ENCODE results near the gene TBX3. TPM values are rescaled to one million over a fixed set of nuclear protein-coding genes. Genes with fewer than 3 reads are reported as not detected.

The TBX3 gene
- total RNA-seq, 1 donor from 2014 or later = 427 TPM

DNA sequence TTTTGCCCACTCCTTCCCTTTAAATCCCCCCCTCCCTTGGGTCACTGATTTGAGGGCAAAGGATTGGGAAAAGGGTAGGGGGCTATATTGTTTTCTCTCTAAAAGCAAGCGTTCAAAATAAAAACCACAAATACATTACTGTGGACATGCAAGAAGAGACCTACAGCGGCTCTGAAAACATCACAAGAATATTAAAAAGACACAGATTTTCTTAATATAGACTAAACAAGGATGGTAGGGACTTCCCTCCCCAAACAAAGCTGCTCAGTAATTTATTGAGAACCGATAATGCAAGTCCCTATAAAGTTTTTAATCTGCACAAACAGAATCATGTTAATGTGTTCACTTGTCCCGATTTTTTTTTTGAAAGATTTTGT lies 12.9 kb downstream of the TBX3 start:
- H3K27ac Mint-ChIP-seq = peak overlapping the region; percentile 100
- no peak for DNase-seq (ENCODE audit: low spot score in 2 of 2, unreplicated experiment in 2 of 2)
- H3K9me3 Mint-ChIP-seq = no peaks in the 10 kb centered on the region
- no peaks in the 10 kb centered on the region for H3K27me3 Mint-ChIP-seq (ENCODE audit: low read depth)
- H3K4me1 Mint-ChIP-seq = peaks cover 78% of the 10 kb centered on the region
- H3K36me3 Mint-ChIP-seq = peaks cover 45% of the 10 kb centered on the region
- H3K4me3 Mint-ChIP-seq = peak overlapping the region; percentile 80
- TF ChIP-seq, protein P1, sequence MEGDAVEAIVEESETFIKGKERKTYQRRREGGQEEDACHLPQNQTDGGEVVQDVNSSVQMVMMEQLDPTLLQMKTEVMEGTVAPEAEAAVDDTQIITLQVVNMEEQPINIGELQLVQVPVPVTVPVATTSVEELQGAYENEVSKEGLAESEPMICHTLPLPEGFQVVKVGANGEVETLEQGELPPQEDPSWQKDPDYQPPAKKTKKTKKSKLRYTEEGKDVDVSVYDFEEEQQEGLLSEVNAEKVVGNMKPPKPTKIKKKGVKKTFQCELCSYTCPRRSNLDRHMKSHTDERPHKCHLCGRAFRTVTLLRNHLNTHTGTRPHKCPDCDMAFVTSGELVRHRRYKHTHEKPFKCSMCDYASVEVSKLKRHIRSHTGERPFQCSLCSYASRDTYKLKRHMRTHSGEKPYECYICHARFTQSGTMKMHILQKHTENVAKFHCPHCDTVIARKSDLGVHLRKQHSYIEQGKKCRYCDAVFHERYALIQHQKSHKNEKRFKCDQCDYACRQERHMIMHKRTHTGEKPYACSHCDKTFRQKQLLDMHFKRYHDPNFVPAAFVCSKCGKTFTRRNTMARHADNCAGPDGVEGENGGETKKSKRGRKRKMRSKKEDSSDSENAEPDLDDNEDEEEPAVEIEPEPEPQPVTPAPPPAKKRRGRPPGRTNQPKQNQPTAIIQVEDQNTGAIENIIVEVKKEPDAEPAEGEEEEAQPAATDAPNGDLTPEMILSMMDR (IDR thresholded peaks at IDR 0.05; ENCODE audit: unreplicated experiment) = no peak

DNA sequence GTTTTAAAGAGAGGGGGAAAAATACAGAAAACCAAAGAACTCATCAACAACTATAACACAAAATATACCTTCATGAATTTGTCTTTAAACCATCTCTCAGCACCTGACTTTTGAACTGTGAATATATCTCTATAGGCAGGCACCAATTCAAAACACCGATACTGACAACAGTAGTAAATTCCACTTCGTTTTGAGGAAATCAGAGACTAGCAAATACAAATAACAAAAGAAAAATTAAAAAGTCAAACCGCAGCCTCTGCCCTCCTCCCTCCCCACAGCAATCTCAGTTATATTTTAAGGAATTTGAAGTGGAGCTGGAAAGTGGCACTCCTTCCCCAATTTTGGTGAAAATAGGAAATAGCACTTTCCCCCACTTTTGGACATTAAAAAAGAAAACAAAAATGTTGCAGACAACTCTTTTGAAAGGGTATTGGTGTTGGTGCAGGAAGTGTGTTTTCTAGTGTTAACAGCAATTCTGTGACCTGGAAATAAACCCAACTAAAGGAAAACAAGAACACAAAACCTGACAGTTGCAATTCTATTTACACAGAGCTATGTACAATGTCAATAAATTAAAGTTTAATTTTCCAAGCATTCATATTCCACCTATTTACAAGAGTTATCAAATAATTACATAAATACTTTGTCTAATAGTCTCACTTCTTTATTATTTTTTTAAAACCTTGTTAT lies 13.5 kb downstream of the TBX3 start:
- H3K4me3 Mint-ChIP-seq = peak overlapping the region; percentile 80
- peak overlapping the region; percentile 100 for H3K27ac Mint-ChIP-seq
- H3K9me3 Mint-ChIP-seq = no peaks in the 10 kb centered on the region
- no peaks in the 10 kb centered on the region for H3K27me3 Mint-ChIP-seq (ENCODE audit: low read depth)
- DNase-seq (ENCODE audit: low spot score in 2 of 2, unreplicated experiment in 2 of 2) = no peak
- H3K36me3 Mint-ChIP-seq = peaks cover 41% of the 10 kb centered on the region
- TF ChIP-seq, protein P1 (IDR thresholded peaks at IDR 0.05; ENCODE audit: unreplicated experiment) = no peak
- peaks cover 79% of the 10 kb centered on the region for H3K4me1 Mint-ChIP-seq

DNA sequence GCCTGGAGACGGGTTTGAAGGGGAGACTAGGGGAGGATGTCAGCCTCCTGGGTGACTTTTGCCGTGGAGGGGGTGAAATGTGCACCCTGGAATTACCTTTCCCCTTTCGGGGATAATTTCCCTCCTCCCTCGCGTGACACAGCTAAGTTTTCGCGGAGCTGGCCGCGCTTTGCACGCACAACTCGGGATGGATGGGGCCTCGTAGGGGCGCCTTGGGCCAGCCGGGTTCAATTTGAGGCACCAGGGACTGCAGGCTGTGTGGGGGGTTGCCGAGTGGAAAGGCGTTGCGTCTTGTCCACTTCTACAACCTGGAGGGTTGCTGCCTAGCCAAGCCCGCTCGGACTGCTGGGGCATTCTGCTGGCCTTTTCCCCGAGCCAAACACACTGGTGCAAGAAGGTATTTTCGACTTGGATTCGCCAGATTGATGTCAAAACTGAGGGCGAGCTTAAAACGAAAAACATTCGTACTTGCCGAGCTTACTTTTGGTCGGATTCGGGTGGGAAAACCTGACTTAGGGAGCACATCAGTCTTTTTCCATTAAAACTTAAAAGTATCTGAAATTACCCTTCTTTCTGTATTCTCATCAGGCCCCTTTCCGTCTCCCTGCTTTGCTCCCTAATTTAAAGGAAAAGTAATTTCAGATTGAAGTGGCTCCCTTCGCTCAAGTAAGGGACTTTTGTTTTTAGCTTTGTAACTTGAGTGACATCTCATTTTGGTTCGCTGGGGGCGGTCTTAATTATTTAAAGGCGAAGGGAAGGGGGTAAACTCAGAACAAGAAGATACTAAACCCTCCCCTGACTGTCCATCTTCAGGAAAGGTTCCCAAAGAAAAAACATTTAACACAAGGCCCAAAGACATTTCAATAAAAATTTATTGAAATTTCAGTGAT lies 14.3 kb downstream of the TBX3 start:
- TF ChIP-seq, protein P1 (IDR thresholded peaks at IDR 0.05; ENCODE audit: unreplicated experiment) = no peak
- Mint-ChIP-seq H3K27me3 (ENCODE audit: low read depth) (no peaks in the 10 kb centered on the region), H3K27ac (peak overlapping the region; percentile 100), H3K4me3 (peak overlapping the region; percentile 80), H3K9me3 (no peaks in the 10 kb centered on the region), H3K4me1 (peaks cover 77% of the 10 kb centered on the region), H3K36me3 (peaks cover 34% of the 10 kb centered on the region)
- peak in 1 of 2 experiments; percentile 68 for DNase-seq (ENCODE audit: low spot score in 2 of 2, unreplicated experiment in 2 of 2)

DNA sequence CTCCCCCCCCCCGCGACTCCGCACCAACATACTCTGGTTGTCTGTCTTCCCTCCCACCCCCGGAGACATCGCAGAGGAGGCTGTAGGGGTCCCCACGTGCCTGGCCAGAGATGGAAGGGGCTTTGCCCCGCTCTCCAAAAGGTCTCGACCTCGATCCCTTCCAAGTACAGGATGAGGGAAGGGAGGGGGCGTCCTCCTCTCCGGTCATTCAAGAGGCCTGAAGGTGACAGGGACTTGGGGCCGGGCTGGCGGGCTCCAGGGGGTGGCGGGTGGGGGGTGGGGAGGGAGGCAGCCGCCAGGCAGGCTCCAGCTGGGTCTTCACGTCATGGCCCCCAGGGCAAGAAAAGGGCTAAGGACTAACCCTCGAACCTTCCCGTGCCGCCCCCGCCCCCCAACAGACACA lies 15.1 kb downstream of the TBX3 start:
- Mint-ChIP-seq H3K4me1 (peaks cover 79% of the 10 kb centered on the region), H3K4me3 (peak overlapping the region; percentile 80), H3K9me3 (no peaks in the 10 kb centered on the region), H3K36me3 (peaks cover 30% of the 10 kb centered on the region), H3K27me3 (ENCODE audit: low read depth) (no peaks in the 10 kb centered on the region), H3K27ac (peak overlapping the region; percentile 100)
- no peak for DNase-seq (ENCODE audit: low spot score in 2 of 2, unreplicated experiment in 2 of 2)
- TF ChIP-seq, protein P1 (IDR thresholded peaks at IDR 0.05; ENCODE audit: unreplicated experiment) = no peak

DNA sequence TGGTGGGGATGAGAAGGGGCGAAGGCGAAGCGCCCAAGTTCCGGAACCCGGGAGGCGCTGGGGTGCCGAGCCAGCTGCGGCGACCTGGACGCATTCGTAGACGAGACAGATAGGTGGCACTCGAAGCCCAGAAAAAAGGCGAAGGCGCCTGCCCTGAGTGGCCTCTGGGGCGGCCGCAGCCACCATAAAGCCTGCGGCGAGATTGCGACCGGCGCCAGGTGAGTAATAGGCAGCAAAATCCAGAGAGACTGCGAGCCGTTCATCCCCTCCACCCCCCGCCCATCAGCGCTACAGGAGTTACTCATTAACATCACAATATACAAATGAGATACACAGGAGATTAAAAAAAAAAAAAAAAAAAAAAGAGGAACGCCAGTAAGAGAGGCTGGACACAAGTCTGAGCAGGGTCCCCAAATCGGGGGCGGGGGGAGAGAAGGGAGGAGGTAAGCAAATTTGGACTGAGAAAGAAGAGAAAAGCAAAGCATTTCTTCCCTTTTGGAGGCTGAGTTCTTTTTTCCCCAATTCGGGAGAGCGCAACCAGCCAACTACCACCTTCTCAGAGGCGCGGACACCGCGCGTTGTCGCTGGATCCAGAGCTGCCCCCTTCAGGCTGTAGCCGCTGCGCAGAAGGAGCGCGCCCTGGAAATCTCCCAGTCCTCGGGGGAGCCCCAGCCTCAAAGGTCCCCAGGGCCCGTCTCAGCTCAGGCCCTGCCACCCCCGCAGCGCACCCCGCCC lies 15.7 kb downstream of the TBX3 start:
- peak overlapping the region; percentile 100 for H3K27ac Mint-ChIP-seq
- no peaks in the 10 kb centered on the region for H3K9me3 Mint-ChIP-seq
- no peaks in the 10 kb centered on the region for H3K27me3 Mint-ChIP-seq (ENCODE audit: low read depth)
- DNase-seq (ENCODE audit: low spot score in 2 of 2, unreplicated experiment in 2 of 2) = peak in 1 of 2 experiments; percentile 82
- TF ChIP-seq, protein P1 (IDR thresholded peaks at IDR 0.05; ENCODE audit: unreplicated experiment) = peak; percentile 48
- H3K4me1 Mint-ChIP-seq = peaks cover 79% of the 10 kb centered on the region
- peak overlapping the region; percentile 80 for H3K4me3 Mint-ChIP-seq
- H3K36me3 Mint-ChIP-seq = peaks cover 25% of the 10 kb centered on the region
